Spleen (tissue), 11 donors: Measurements from ENCODE around the gene CYFIP2. TPM values are rescaled to one million over a fixed set of nuclear protein-coding genes. Genes with fewer than 3 reads are reported as not detected.
A peak's percentile ranks its signal among the peaks of the same experiment; 100 is the strongest.

Experiments used
- DNase-seq: peaks from one replicate; pipeline ENCODE4 v3.0.0-alpha.2; 2020
- H3K27ac ChIP-seq, 8 donors: fragments of 200-600 bp; sonication (generic) in 7 of 8; 1 replicate in 4 of 8; 2 replicates in 4 of 8; pipeline versions ENCODE4 v1.5.0 to v1.8.0; 2016 to 2021; ENCODE audit warnings: inconsistent platforms in 4 of 8, mild to moderate bottlenecking in 4 of 8, moderate library complexity in 1 of 8
- H3K27me3 ChIP-seq, 7 donors: fragments of 200-600 bp; sonication (generic) in 6 of 7; replicated peaks in 1 of 7; 1 replicate in 4 of 7; 2 replicates in 3 of 7; pipeline versions ENCODE4 v1.5.0 to v1.8.0; 2016 to 2021; ENCODE audit warnings: inconsistent platforms in 3 of 7, mild to moderate bottlenecking in 1 of 7
- H3K36me3 ChIP-seq, 6 donors: fragments of 200-600 bp; sonication (generic) in 5 of 6; 1 replicate in 4 of 6; 2 replicates in 2 of 6; pipeline versions ENCODE4 v1.5.0 to v1.8.0; 2016 to 2021; ENCODE audit warnings: inconsistent platforms in 2 of 6
- H3K4me1 ChIP-seq, 6 donors: fragments of 200-600 bp; sonication (generic) in 5 of 6; 1 replicate in 3 of 6; 2 replicates in 3 of 6; pipeline versions ENCODE4 v1.5.0 to v1.8.0; 2016 to 2021; ENCODE audit warnings: inconsistent platforms in 3 of 6
- H3K4me3 ChIP-seq, 8 donors: fragments of 200-600 bp; sonication (generic) in 7 of 8; 1 replicate in 4 of 8; 2 replicates in 4 of 8; pipeline versions ENCODE4 v1.5.0 to v1.8.0; 2016 to 2021; ENCODE audit warnings: inconsistent platforms in 4 of 8, mild to moderate bottlenecking in 4 of 8, moderate library complexity in 2 of 8
- H3K9me3 ChIP-seq, 8 donors: fragments of 200-600 bp; sonication (generic) in 7 of 8; 1 replicate in 4 of 8; 2 replicates in 4 of 8; pipeline versions ENCODE4 v1.5.0 to v1.8.0; 2016 to 2021; ENCODE audit warnings: inconsistent platforms in 4 of 8
- CTCF ChIP-seq, 11 experiments: fragments of 200-600 bp in 7 of 11; fragments of 450-650 bp in 4 of 11; sonication (generic) in 4 of 11; IDR thresholded peaks in 8 of 11; conservative IDR thresholded peaks in 3 of 11; 1 replicate in 7 of 11; 2 replicates in 4 of 11; pipeline versions ENCODE4 v1.4.0 to v1.8.0; 2016 to 2021; ENCODE audit warnings: antibody characterized with exemption in 11 of 11, inconsistent platforms in 4 of 11, mild to moderate bottlenecking in 1 of 11
- POLR2A ChIP-seq, 3 donors: fragments of 450-650 bp; IDR thresholded peaks; one replicate each; pipeline ENCODE4 v1.5.1; 2017; ENCODE audit warnings: antibody characterized with exemption in 3 of 3, mild to moderate bottlenecking in 1 of 3
- POLR2AphosphoS5 ChIP-seq, 3 donors: sonication (generic); formaldehyde crosslinking; IDR thresholded peaks; one replicate each; pipeline ENCODE4 v1.5.1; 2017; ENCODE audit warnings: antibody characterized with exemption in 3 of 3
- WGBS, 5 donors: extraction: QIAGEN DNeasy Blood & Tissue Kit in 3 of 5; methylation state at CpG; one replicate each; pipeline versions ENCODE4 v1.1.5 to v1.1.7; 2013 to 2018; 5-methylcytosine and 5-hydroxymethylcytosine counted together
- intact Hi-C: fragments of 100-400 bp; cut with DNase I; formaldehyde crosslinking; loops from one replicate; pipeline ENCODE4 v1.15.0; 2023; ENCODE audit warnings: low total_unique reads
- polyA plus RNA-seq, 3 donors: library from polyadenylated mRNA; stranded (reverse); fragments of 200-250 nt; gene quantifications; one replicate each; pipeline ENCODE4 v1.2.1, GENCODE V29; 2013
- total RNA-seq, 7 donors: library from RNA; depleted of rRNA in 3 of 7; stranded (reverse); fragments of >200 nt in 3 of 7; fragmentation: NEBNext Ultra II Directional in 4 of 7; extraction: Animal tissue kit (Norgen Biotek cat#: 25700) in 4 of 7; gene quantifications; one replicate each; pipeline versions ENCODE4 v1.1.0 to v1.2.1, GENCODE V29; 2016 to 2021
- donor health status: healthy with polysubstance abuse.
- donor health status: DM: no; HTN: no; CAD: no; lungs with moderate emphysema.
- donor health status: DM: no; HTN: no; CAD: no.
- donor health status: Bipolar disorder and iron deficiency.
- donor health status: healthy.
- donor health status: DM: no; HTN: no; CAD: no.
- donor health status: DM: yes; HTN: yes; CAD: no.

CYFIP2 gene
- total and polyA plus RNA-seq, 10 donors, result 74.8 to 232 (median 159) TPM

- WGBS, 5 donors, result 64 to 75% (median 73%) methylated on average over 6 of the region's 6 CpGs
- Histone ChIP-seq H3K27ac (no peak overlapping the region), H3K9me3 (no peaks in the 10 kb centered on the region), H3K4me3 (no peak overlapping the region), H3K4me1 (peaks cover 0 to 42% (median 12%) of the 10 kb centered on the region in 6 donors), H3K36me3 (peaks cover 0 to 50% (median 0%) of the 10 kb centered on the region in 6 donors), H3K27me3 (no peaks in the 10 kb centered on the region)
- DNase-seq, result no peak
- intact Hi-C loops, result no loop called here
- TF ChIP-seq CTCF (IDR thresholded peaks at IDR 0.05 in 8 of 11, conservative IDR thresholded peaks at IDR 0.05 in 3 of 11), result no peak
Observed at GRCh38 chr5:157225469-157226422, 40.2 kb upstream of the CYFIP2 start.

- no peak for TF ChIP-seq CTCF (IDR thresholded peaks at IDR 0.05 in 8 of 11, conservative IDR thresholded peaks at IDR 0.05 in 3 of 11)
- peaks cover 0 to 53% (median 0%) of the 10 kb centered on the region in 6 donors for H3K36me3 ChIP-seq
- H3K9me3 ChIP-seq, result no peaks in the 10 kb centered on the region
- H3K27ac ChIP-seq, result no peak overlapping the region
- intact Hi-C loops, result no loop called here
- peaks cover 0 to 4% (median 0%) of the 10 kb centered on the region in 6 donors for H3K4me1 ChIP-seq
- no peak overlapping the region for H3K4me3 ChIP-seq
- H3K27me3 ChIP-seq, result no peaks in the 10 kb centered on the region
- DNase-seq, result no peak
Observed at GRCh38 chr5:157230610-157231009, 35.3 kb upstream of the CYFIP2 start.

GRCh38 chr5:157232706-157233105, 33.2 kb upstream of the CYFIP2 start:
- intact Hi-C loops, result no loop called here
- no peak for TF ChIP-seq POLR2A (IDR thresholded peaks at IDR 0.05)
- no peak for TF ChIP-seq CTCF (IDR thresholded peaks at IDR 0.05 in 8 of 11, conservative IDR thresholded peaks at IDR 0.05 in 3 of 11)
- no peak for TF ChIP-seq POLR2AphosphoS5 (IDR thresholded peaks at IDR 0.05)
- Histone ChIP-seq H3K27ac (peak overlapping the region in 1 of 8 donors; percentile 7), H3K36me3 (peaks cover 0 to 61% (median 0%) of the 10 kb centered on the region in 6 donors), H3K4me1 (no peaks in the 10 kb centered on the region), H3K9me3 (no peaks in the 10 kb centered on the region), H3K27me3 (no peaks in the 10 kb centered on the region), H3K4me3 (no peak overlapping the region)
- no peak for DNase-seq
- 72 to 82% (median 76%) methylated on average over 6 of the region's 6 CpGs for WGBS, 5 donors

- WGBS, 5 donors, result 82 to 93% (median 89%) methylated on average over 3 of the region's 3 CpGs
Observed at GRCh38 chr5:157233515-157233914, 32.4 kb upstream of the CYFIP2 start.

More at GRCh38 chr5:157233515-157233914, 32.4 kb upstream of the CYFIP2 start:
- no peaks in the 10 kb centered on the region for H3K4me1 ChIP-seq
- no peak overlapping the region for H3K4me3 ChIP-seq
- no peak for DNase-seq
- peaks cover 0 to 63% (median 2%) of the 10 kb centered on the region in 6 donors for H3K36me3 ChIP-seq
- H3K27me3 ChIP-seq, result no peaks in the 10 kb centered on the region
- TF ChIP-seq POLR2A (IDR thresholded peaks at IDR 0.05) (no peak), POLR2AphosphoS5 (IDR thresholded peaks at IDR 0.05) (no peak), CTCF (IDR thresholded peaks at IDR 0.05 in 8 of 11, conservative IDR thresholded peaks at IDR 0.05 in 3 of 11) (no peak)
- intact Hi-C loops, result no loop called here
- H3K27ac ChIP-seq, result peak overlapping the region in 1 of 8 donors; percentile 7
- H3K9me3 ChIP-seq, result no peaks in the 10 kb centered on the region
